GM10847 (cell line): ENCODE results near the gene FNTB.

ENCODE experiments used
- POLR2A ChIP-seq: IDR thresholded peaks from 2 replicates; pipeline ENCODE4 v1.6.1; 2011; ENCODE audit not compliant: insufficient read length; ENCODE audit errors: extremely low read depth

FNTB gene

DNA sequence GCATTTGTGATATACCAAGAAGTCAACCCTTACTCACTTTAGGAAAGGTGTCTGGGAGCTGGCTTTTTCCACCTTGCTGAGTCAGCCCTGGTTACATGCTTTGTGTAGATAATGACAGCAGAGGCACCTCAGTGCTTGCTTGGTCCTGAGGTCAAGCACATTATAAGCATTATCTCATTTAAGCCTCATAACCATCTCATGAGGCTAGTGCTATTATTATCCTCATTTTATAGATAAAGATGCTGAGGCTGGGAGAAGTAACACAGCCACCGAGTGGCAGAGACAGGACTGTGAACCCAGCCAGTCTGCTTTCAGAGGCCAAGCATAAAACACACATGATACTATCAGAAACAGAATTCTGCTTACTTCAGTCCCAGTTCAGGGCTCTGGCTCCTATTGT lies 86.2 kb downstream of the FNTB start:
- TF ChIP-seq POLR2A: no peak

DNA sequence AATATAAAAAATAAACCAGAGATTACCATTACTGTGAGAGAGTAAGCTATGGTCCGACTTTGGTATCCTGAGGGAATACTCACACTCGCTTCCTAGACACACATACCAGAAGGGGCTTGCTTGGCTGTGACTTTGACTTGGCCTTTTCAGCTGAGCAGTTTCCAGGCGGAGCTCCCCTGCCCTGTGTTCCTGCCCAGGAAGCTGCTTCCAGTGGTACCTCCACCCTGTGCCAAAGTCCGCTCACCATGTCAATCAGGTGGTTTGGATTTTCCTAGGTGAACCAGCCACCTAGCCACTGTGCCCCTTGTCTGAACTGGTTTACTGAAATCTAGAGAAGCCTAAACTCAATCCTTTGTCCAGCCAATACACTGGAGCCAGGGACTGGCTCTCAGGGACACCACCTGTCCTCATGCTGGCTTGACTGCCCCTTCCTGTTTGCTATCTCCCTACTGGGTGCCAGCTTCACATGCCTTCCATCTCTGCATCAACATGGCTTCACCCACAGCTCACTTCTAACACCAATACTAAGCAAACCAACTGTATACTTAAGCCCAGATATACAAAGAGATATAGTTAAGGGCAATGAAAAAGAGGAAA lies 87.0 kb downstream of the FNTB start:
- TF ChIP-seq POLR2A: no peak

DNA sequence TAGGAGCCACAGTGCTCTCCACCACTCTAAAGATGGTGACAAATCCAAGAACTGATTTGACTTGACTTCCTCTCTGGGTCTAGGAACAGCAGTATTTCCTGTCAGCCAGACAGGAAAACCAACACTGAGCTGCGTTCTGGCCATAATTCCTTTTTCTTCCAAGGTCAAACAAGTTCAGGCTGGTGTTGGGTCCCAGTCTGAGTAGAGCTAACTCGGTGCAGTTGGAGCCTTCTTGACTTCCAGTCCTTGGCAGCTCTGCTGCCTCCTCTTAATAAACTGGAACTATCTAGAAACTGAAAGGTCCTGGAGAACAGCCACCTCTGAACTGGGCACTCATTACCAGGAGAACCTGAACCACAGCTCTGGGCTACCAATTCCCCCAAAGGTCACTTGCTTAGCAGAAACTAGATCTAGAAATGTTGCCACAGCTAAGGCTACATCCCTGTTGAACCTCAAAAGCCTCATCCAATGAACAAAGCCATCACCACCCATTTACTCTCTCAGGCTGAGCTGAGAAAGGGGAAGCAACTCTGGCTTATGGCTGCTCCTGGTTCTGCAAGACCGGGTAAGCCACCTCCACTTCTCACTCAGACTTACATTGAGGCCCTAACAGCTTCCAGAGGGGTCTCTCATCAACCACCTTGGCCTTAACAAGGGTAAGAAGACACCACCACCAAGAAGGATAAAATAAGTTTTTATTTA lies 87.9 kb downstream of the FNTB start:
- no peak for TF ChIP-seq POLR2A

DNA sequence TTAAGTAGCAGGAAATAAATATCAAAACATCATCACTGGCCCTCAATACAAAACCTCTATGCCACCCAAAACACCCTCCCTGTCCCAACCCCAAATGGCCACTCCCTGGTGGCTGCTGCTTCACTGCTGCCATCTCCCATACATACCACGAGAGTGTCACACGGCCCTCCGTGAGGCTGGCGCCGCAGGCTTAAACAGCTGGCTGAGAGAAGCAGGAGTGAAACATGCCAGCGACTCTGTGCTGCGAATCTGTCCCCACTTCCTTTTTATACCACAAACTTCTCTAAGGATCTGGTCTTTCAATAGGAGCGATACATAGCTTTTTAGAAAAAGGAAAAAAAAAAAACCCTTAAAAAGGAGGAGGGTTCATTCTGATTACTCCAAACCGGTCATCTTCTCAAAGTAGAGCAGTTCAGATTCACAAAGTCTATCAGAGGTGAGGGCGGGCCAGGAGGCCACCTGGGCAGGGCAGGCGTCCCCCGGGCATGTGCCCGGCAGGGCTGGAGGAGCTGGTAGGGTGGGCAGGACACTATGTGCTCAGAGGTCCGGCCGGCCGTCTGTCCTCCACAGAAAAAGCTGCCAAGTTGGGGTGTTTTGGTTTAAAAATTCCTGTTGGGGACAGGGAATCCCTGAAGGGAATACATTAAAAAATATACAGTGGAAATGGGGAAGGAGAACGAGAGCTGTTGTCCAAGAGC lies 89.1 kb downstream of the FNTB start:
- no peak for TF ChIP-seq POLR2A

DNA sequence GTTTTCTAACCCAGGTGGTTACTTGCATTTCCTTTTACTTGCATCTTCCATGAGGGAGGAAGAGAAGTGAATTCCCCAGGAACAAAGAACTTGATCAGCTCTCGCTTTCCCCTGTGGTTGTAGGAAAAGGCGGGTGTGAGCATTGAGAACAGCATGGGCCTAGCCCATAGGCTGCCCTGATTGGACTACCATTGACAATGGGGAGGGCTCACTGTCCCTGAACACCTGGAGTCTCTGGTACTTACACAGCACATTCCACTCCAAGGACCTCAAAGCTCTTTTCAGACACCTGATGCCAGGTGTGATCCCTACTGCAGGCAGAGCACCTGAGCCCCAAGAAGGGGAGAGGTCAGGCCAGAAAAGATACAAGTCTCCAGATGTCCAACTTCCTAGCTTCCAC lies 90.6 kb downstream of the FNTB start:
- no peak for TF ChIP-seq POLR2A

DNA sequence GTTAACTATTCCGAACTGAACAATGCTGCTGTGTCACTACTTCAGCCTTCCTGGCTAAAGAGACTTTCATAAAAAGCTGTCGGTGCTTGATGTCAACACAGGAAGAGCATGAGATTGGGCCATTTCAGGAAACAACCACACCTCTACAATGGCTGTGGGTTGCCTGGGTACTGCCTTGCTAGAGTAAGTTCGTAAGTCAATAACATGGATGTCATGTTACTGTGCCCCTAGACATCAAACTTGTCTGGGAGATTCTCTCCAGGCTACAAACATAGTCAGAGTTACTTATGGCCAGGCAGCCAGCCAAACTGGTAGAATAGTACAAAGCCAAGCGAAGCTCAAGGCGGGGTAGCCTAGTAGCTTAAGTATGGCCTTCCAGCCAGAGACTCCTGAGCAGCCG lies 92.5 kb downstream of the FNTB start:
- no peak for TF ChIP-seq POLR2A

DNA sequence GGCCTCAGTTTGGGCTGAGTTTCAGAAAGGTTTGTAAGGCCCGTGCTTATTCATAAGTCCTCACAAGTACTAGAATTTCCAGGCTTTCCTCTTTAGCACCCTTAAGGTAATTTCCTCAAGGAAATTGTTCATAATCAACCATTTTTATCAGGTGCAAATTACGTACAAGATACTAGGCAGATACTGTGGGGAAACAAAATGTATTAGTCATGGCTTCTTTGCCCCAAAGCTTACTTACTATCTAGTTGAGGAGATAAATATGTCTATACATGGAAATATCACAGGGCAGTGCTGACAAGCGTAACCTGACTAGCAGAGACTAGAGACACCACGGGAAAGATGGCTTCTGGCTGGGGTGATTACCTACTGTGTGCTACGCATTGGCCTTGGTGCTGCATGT lies 93.1 kb downstream of the FNTB start:
- no peak for TF ChIP-seq POLR2A

DNA sequence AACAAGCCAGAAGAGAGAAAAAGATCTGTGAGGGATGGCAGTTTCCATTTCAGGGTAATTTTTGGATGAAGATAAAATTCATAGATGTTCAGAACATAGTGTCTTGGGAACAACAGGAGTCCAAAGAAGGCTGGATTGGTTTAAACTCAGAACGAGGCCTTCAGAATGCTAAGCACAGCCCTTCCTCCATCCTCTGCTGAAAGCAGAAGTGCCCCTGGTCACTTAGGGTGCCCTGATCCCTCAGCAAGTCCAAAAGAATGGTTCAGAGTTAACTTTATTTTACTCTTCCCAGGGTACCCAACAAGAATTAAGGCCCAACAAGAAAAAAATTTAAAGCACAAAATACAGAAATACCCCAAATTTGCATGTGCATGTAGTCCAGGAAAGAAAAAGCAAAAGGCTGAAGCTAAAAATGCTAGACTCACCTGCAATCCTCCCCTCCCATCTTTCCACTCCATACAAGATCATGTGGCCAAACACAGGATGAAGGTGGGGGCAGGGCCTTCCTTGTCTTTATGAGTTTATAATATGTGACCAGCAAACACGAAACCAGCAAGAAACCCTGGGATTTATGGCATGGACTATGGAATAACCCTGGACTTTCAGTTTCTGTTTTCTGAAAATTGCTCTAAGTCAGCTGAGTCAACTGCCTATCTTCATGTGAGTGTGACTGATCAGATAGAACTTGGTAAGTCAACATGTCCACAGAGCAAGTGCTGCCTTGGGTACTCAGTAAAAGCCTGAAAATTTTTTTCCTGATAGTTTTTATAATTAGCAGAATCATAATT lies 94.5 kb downstream of the FNTB start:
- no peak for TF ChIP-seq POLR2A

DNA sequence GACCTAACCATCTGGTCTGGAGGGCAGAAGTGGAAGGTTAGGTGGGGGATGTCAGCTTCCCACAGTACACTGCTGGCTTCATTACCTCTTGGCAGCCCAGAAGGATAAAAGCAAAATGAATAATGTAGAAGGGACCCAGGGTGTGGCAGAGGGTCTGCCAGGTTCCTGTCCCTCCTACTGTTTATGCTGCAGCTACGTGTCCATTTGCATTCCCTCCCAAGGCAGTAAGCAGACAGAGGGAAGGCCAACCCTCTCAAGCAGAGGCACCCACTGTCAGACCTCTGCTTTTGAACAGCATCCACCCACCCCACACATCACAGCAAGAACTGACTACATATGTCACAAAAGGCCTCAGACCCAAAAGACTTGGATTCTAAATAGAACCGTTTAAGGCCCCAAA lies 96.2 kb downstream of the FNTB start:
- no peak for TF ChIP-seq POLR2A

DNA sequence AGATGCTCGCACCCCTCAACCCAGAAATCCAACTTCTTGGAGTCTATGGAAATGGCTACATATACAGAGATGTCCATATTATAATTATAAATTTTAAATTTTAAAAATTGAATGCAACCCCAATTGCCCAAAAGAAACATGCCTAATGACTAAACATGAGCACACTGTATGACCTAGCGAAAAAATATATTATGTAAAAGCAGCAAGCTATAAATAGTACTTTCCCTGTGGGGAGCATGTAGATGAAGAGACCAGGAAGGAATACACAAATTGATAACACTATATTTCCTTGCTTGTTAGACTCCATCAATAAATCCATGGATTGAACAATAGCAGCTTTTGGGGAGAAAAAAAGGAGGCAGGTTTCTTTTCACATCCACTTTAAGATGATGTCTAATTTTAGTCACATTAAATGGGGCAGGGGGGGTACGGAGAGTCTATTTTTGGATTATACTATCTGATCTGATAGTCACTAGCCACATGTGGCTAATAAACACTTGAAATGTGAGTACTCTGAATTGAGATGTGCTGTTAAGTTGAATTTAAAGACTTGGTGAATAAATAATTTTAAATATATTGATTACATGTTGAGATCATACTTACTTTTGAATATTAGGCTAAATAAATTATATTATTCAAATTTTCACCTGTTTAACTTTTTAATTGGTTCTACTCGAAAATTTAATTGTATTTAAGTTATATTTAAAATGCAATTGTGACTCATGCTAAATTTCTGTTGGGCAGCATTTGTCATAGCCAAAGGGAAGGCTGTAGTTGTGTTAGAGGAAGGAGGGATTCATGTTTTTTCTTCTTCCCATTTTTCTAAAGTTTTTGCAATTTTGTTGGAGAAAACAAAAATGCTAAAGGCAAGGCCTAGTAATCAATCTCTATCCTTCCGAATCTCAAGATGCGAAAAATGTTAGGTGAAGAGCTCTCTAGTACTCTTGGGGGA lies 98.1 kb downstream of the FNTB start:
- no peak for TF ChIP-seq POLR2A

DNA sequence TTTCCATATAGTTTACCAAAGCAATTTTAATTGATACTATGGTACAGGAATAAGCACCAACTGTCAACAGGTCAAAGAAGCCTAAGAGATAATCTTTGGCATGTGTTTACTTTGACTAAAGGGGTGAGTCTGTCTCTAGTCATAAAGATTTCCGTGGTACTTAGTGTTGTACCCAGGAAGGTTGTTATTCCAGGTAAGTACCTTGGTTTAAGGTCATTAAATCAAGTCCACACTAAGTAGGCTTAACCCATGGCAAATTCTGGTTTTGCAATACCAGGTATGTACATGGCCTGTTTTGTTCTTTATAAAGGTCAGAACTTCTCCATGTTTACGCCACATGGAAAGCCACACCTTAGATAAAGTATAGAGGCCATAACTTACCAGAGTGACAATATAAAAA lies 105.7 kb downstream of the FNTB start:
- TF ChIP-seq POLR2A: no peak

DNA sequence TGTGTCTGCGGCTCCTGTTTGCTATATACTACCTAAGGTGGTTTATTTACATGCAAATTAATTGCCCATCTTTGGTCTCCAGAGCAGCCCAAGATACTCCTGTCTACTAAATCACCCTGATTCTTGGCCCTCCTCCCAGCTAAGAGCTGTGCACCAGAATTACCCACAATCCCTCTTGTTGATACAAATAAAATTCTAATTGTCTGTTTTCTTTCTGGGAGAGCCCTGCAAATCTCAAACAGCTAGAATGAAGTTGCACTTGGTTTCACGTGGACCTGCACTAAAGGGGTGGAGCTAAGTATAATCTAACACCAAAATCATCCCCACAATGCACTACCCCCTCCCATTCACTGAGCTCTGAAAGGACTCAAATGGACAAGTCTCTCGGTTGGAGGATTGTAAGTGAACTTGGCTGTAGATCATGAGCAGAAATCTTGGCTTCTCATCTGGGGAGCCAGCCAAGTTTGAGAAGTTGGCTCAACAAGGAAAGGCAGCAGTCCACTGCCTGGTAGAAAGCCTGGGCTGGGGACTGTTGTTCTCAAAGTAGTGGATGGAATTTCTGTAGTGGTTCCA lies 109.0 kb downstream of the FNTB start:
- TF ChIP-seq POLR2A: no peak

DNA sequence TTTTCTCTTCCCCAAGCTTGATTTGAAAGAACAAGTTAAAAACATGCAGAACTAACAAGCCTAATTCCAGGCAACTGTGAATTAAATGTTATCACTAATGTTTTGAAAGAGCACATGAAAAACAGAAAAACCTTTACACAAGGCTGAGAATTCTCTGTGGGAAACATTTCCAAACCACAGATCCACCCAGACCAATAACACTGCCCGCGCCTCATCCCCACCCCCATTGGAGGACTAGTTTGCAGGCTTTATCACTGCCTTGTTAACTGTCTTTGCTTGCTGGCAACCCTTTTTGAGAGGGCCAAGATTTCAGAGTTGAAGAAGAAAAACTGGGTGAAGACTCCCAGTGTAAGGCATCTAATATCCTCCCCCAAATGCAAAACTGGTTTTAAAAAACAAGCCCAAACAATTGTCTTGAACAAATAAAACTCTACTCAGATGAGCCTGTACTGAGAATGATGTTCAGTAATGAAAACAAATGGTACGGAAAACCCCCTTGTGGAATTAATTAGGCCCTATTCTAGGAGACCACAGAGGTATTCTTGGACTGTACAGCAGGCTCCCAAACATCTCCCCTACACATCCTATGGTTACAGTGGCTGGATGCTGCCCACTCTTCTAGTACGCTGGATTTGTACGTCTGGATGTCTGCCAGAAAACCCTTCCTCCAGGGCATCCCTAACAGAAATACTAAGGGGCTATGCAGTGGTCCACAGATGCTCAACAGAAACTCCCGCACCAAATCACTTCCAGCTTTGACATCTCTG lies 109.8 kb downstream of the FNTB start:
- TF ChIP-seq POLR2A: no peak

DNA sequence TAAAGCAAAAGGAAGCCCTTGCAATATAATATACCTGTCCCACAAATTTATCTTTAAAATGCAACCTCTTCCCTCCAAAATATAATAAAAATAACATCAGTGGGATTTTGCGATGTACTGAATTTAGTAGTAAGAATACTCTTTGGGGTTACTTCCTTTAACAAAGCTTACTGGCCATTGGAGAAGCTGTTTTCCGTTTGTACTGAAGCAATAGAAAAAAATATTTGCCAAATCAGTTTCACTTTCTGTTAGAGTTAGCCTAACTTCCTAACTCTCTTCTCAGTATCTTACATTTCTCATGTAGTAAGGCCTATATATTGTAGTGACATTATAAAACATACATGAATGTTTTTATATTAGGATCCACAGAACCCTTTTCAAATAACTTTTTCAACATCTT lies 111.9 kb downstream of the FNTB start:
- TF ChIP-seq POLR2A: no peak
